GM19438 (cell line): ENCODE data around the gene PTPRR.
"Not testable (repeated sequence)": the region's sequence is repeated elsewhere in the genome, so short reads cannot be mapped to it uniquely, and the experiment has no call there.

ENCODE experiments used
- ATAC-seq: cut with Tn5 transposase; IDR thresholded peaks from one replicate; pipeline ENCODE4 v1.9.1; 2021; ENCODE audit warnings: low read depth; ENCODE audit not compliant: unreplicated experiment

The PTPRR gene

GRCh38 chr12:70842136-70842535 lies 78.4 kb downstream of the PTPRR start:
- ATAC-seq: no peak

GRCh38 chr12:70840656-70841350 lies 79.7 kb downstream of the PTPRR start:
- no peak for ATAC-seq

GRCh38 chr12:70839544-70839943 lies 81.0 kb downstream of the PTPRR start:
- ATAC-seq: no peak

GRCh38 chr12:70838127-70838526 lies 82.4 kb downstream of the PTPRR start:
- no peak for ATAC-seq

GRCh38 chr12:70837026-70837425 lies 83.5 kb downstream of the PTPRR start:
- ATAC-seq: no peak

GRCh38 chr12:70835948-70836347 lies 84.6 kb downstream of the PTPRR start:
- no peak for ATAC-seq

- no peak for ATAC-seq
Observed at GRCh38 chr12:70831543-70831942, 89.0 kb downstream of the PTPRR start.

- no peak for ATAC-seq
Observed at GRCh38 chr12:70830221-70831061, 90.1 kb downstream of the PTPRR start.

GRCh38 chr12:70829070-70829469 lies 91.5 kb downstream of the PTPRR start:
- ATAC-seq: no peak

GRCh38 chr12:70828351-70828750 lies 92.2 kb downstream of the PTPRR start:
- no peak for ATAC-seq

- ATAC-seq: no peak
Observed at GRCh38 chr12:70826156-70826555, 94.4 kb downstream of the PTPRR start.

- no peak for ATAC-seq
Observed at GRCh38 chr12:70824511-70824910, 96.0 kb downstream of the PTPRR start.

GRCh38 chr12:70823182-70823976 lies 97.2 kb downstream of the PTPRR start:
- ATAC-seq: no peak

- ATAC-seq: no peak
Observed at GRCh38 chr12:70822412-70822811, 98.1 kb downstream of the PTPRR start.

GRCh38 chr12:70815971-70816391 lies 104.6 kb downstream of the PTPRR start:
- no peak for ATAC-seq

- no peak for ATAC-seq
Observed at GRCh38 chr12:70815056-70815455, 105.5 kb downstream of the PTPRR start.

- no peak for ATAC-seq
Observed at GRCh38 chr12:70813559-70813958, 107.0 kb downstream of the PTPRR start.

GRCh38 chr12:70812136-70812535 lies 108.4 kb downstream of the PTPRR start:
- peak; percentile 79 for ATAC-seq

GRCh38 chr12:70809887-70810286 lies 110.7 kb downstream of the PTPRR start:
- ATAC-seq: no peak

- ATAC-seq: not testable (repeated sequence)
Observed at GRCh38 chr12:70807993-70808392, 112.5 kb downstream of the PTPRR start.

- no peak for ATAC-seq
Observed at GRCh38 chr12:70806827-70807226, 113.7 kb downstream of the PTPRR start.
